IMR-90 (cell line): Measurements from ENCODE around the gene DAGLA. TPM values are rescaled to one million over a fixed set of nuclear protein-coding genes. Genes with fewer than 3 reads are reported as not detected.

ENCODE experiments used
- ATAC-seq: fragments of 200-7000 bp; cut with Tn5 transposase; 2 replicates; pipeline ENCODE4 v1.9.1; 2020; ENCODE audit warnings: low read depth, mild to moderate bottlenecking, moderate library complexity
- BruUV-seq: library from RNA; stranded (reverse); fragments of 400-500 nt; replicated peaks from 2 replicates; lab custom pipeline; 2021; lab: Mats Ljungman, UMichigan
- CTCF ChIA-PET: fragments of 300-600 bp; formaldehyde crosslinking; extraction: SDS; loops from one replicate; lab custom pipeline; 2021; ENCODE audit warnings: antibody characterized with exemption; lab: Yijun Ruan, JAX
- POLR2A ChIA-PET: fragments of 300-600 bp; sonication (Branson Sonifier 250); formaldehyde crosslinking; loops from one replicate; lab custom pipeline; 2022; ENCODE audit warnings: antibody characterized with exemption; ENCODE audit not compliant: unreplicated experiment; lab: Charles Lee
- DNase-seq: peaks from one replicate; pipeline ENCODE4 v3.0.0; 2013
- H2AFZ ChIP-seq: replicated peaks from 2 replicates; pipeline ENCODE3; 2013; ENCODE audit warnings: low read length, mild to moderate bottlenecking; ENCODE audit not compliant: poor library complexity
- H2AK5ac ChIP-seq: 2 replicates; pipeline ENCODE4 v1.6.1; 2013; ENCODE audit warnings: low read depth, low read length, inconsistent platforms
- H2AK9ac ChIP-seq: replicated peaks from 2 replicates; pipeline ENCODE3; 2013; ENCODE audit warnings: mild to moderate bottlenecking, low read depth, low read length, moderate library complexity; ENCODE audit not compliant: poor library complexity
- H2BK120ac ChIP-seq: 2 replicates; pipeline ENCODE4 v1.6.1; 2013; ENCODE audit warnings: low read depth, low read length, inconsistent platforms
- H2BK15ac ChIP-seq: 3 replicates; pipeline ENCODE4 v1.6.1; 2013; ENCODE audit warnings: low read depth, low read length, inconsistent platforms
- H2BK20ac ChIP-seq: 2 replicates; pipeline ENCODE4 v1.6.1; 2013; ENCODE audit warnings: low read depth, mild to moderate bottlenecking, inconsistent platforms, low read length, moderate library complexity
- H2BK5ac ChIP-seq: 2 replicates; pipeline ENCODE4 v1.6.1; 2013; ENCODE audit warnings: mild to moderate bottlenecking, low read depth, low read length, inconsistent platforms; ENCODE audit not compliant: poor library complexity, severe bottlenecking
- H3K14ac ChIP-seq: replicated peaks from 2 replicates; pipeline ENCODE4 v1.6.1; 2013; ENCODE audit warnings: low read depth, low read length, inconsistent platforms
- H3K18ac ChIP-seq: 2 replicates; pipeline ENCODE4 v1.6.1; 2013; ENCODE audit warnings: low read depth, low read length, control low read depth
- H3K23ac ChIP-seq: 2 replicates; pipeline ENCODE4 v1.6.1; 2013; ENCODE audit warnings: low read depth, low read length, inconsistent platforms
- H3K27ac ChIP-seq: 2 replicates; pipeline ENCODE4 v1.5.1; 2013; ENCODE audit warnings: mild to moderate bottlenecking, control low read depth, low read length; ENCODE audit not compliant: insufficient read depth
- H3K27me3 ChIP-seq: 2 replicates; pipeline ENCODE4 v1.6.1; 2013; ENCODE audit warnings: low read length; ENCODE audit not compliant: control insufficient read depth, insufficient read depth
- H3K36me3 ChIP-seq: 2 replicates; pipeline ENCODE4 v1.6.1; 2013; ENCODE audit warnings: low read length, mixed read lengths; ENCODE audit not compliant: control insufficient read depth, insufficient read depth
- H3K4ac ChIP-seq: 2 replicates; pipeline ENCODE4 v1.6.1; 2013; ENCODE audit warnings: low read depth, low read length, inconsistent platforms
- H3K4me1 ChIP-seq: 2 replicates; pipeline ENCODE4 v1.6.1; 2013; ENCODE audit warnings: low read length, mixed read lengths; ENCODE audit not compliant: control insufficient read depth, insufficient read depth
- H3K4me2 ChIP-seq: 2 replicates; pipeline ENCODE4 v1.6.1; 2013; ENCODE audit warnings: low read depth, mild to moderate bottlenecking, control low read depth, low read length, moderate library complexity
- H3K4me3 ChIP-seq: 2 replicates; pipeline ENCODE4 v1.5.1; 2013; ENCODE audit warnings: low read depth, mild to moderate bottlenecking, control low read depth, low read length, moderate library complexity; ENCODE audit not compliant: insufficient read depth
- H3K56ac ChIP-seq: 2 replicates; pipeline ENCODE4 v1.6.1; 2013; ENCODE audit warnings: low read length, inconsistent platforms; ENCODE audit not compliant: insufficient read depth; ENCODE audit errors: extremely low read depth
- H3K79me1 ChIP-seq, 2 experiments: 2 replicates each; pipeline ENCODE4 v1.6.1; 2013; ENCODE audit warnings: low read length in 2 of 2, inconsistent platforms in 1 of 2, low read depth in 1 of 2
- H3K9ac ChIP-seq: 2 replicates; pipeline ENCODE4 v1.6.1; 2013; ENCODE audit warnings: low read depth, low read length, control low read depth
- H3K9me1 ChIP-seq: 2 replicates; pipeline ENCODE4 v1.6.1; 2013; ENCODE audit warnings: low read length, inconsistent platforms; ENCODE audit not compliant: insufficient read depth
- H3K9me3 ChIP-seq: 2 replicates; pipeline ENCODE4 v1.6.1; 2013; ENCODE audit warnings: low read length; ENCODE audit not compliant: control insufficient read depth, insufficient read depth
- H4K20me1 ChIP-seq: 2 replicates; pipeline ENCODE4 v1.6.1; 2013; ENCODE audit warnings: low read length, inconsistent platforms; ENCODE audit not compliant: insufficient read depth
- H4K5ac ChIP-seq: 2 replicates; pipeline ENCODE4 v1.6.1; 2013; ENCODE audit warnings: mild to moderate bottlenecking, low read depth, low read length, control low read depth
- H4K8ac ChIP-seq, 2 experiments: 2 replicates each; pipeline ENCODE4 v1.6.1; 2013; ENCODE audit warnings: low read depth in 2 of 2, low read length in 2 of 2, control low read depth in 1 of 2, inconsistent platforms in 1 of 2
- H4K91ac ChIP-seq: 2 replicates; pipeline ENCODE4 v1.6.1; 2013; ENCODE audit warnings: low read depth, low read length, inconsistent platforms; ENCODE audit not compliant: insufficient read depth
- POLR2A ChIP-seq: IDR thresholded peaks from 2 replicates; pipeline ENCODE4 v1.6.1; 2012; ENCODE audit warnings: mild to moderate bottlenecking, low read depth, low read length
- RFX5 ChIP-seq: IDR thresholded peaks from 2 replicates; pipeline ENCODE4 v1.8.0; 2012; ENCODE audit warnings: low read depth, mild to moderate bottlenecking, low read length, moderate library complexity
- WGBS, 2 experiments: methylation state at CpG; one replicate each; pipeline versions ENCODE4 v1.1.5 to v1.1.7; 2013; ENCODE audit warnings: missing lambda C conversion rate in 2 of 2; ENCODE audit not compliant: insufficient read length in 1 of 2; ENCODE audit errors: extremely low coverage in 2 of 2; 5-methylcytosine and 5-hydroxymethylcytosine counted together
- dilution Hi-C: fragments of 300-500 bp; cut with HindIII; formaldehyde crosslinking; loops from one replicate; pipeline ENCODE4 v1.14.3; 2018; ENCODE audit warnings: low sequenced_read_pairs; ENCODE audit not compliant: unreplicated experiment
- in situ Hi-C: fragments of 300-500 bp; cut with MboI; formaldehyde crosslinking; loops from 3 replicates; pipeline ENCODE4 v1.14.3; 2019; ENCODE audit warnings: low sequenced_read_pairs, inconsistent platforms, mixed read lengths
- intact Hi-C: fragments of 100-400 bp; cut with micrococcal nuclease; formaldehyde crosslinking; loops from 2 replicates; pipeline ENCODE4 v1.10.0; 2022
- polyA plus RNA-seq, 3 experiments: library from polyadenylated mRNA; depleted of rRNA; stranded (reverse); fragments of >200 nt; gene quantifications; 2 replicates each; pipeline ENCODE4 v1.2.3, GENCODE V29; 2012; ENCODE audit warnings: low replicate concordance in 1 of 3
- total RNA-seq: library from RNA; depleted of rRNA; stranded (reverse); fragments of >200 nt; gene quantifications from 2 replicates; pipeline ENCODE4 v1.2.3, GENCODE V29; 2012

Gene DAGLA
- total and polyA plus RNA-seq, 2 of the 4 experiments (the other 2 are of a cell fraction) = 0.90 to 3.8 TPM

DNA sequence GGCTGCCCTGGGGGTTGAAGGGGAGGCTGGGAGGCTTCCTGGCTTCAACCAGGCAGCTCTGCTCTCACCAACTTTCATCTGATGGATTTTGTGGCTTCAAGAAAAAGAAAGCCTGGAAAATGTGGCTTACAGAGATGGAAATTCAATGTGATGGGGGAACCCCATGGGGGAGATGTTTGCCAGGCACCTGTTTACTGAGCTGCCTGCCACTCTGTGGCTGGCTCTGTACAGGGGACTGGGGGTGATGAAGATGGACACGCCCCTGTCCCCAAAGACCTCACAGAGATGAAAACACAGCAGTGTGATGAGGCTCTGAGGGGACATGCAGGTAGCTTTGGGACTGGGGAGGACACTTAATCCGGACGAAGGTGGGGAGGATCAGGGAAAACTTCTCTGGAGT is 102.1 kb downstream of the DAGLA start:
- TF ChIP-seq POLR2A = no peak
- no peak for TF ChIP-seq RFX5
- Histone ChIP-seq H3K56ac (no peak overlapping the region), H3K4me3 (no peak overlapping the region), H4K8ac (no peak overlapping the region), H3K9me1 (no peaks in the 10 kb centered on the region; the same call in 1 of the 2 replicates), H2BK20ac (no peak overlapping the region), H2BK120ac (no peak overlapping the region), H4K91ac (no peak overlapping the region), H2AK9ac (no peak overlapping the region), H3K4me1 (peaks cover 3% of the 10 kb centered on the region; the same call in 1 of the 2 replicates), H2BK15ac (no peak overlapping the region), H3K4ac (no peak overlapping the region), H3K9me3 (no peaks in the 10 kb centered on the region), H3K36me3 (peaks cover 34% of the 10 kb centered on the region), H3K27me3 (no peaks in the 10 kb centered on the region), H3K27ac (no peak overlapping the region), H4K20me1 (peaks cover 5% of the 10 kb centered on the region; the same call in 1 of the 2 replicates), H3K14ac (no peak overlapping the region), H3K9ac (no peak overlapping the region), H4K5ac (no peak overlapping the region), H2BK5ac (no peak overlapping the region), H2AK5ac (no peak overlapping the region), H3K18ac (no peak overlapping the region), H2AFZ (no peak overlapping the region), H3K4me2 (no peak overlapping the region), H3K23ac (no peak overlapping the region), H3K79me1 (no peaks in the 10 kb centered on the region)
- no TSS peak for BruUV-seq
- POLR2A ChIA-PET = no interaction called here
- no peak for DNase-seq
- 80% methylated on average over 1 of the region's 3 CpGs; no CpG with 5 or more reads in 1 of the 2 experiments for WGBS, 2 experiments
- in situ Hi-C loops (no loop called here), dilution Hi-C loops (no loop called here), intact Hi-C loops (no loop called here)
- ATAC-seq = no peak
- CTCF ChIA-PET = interaction anchor here (1.2 kb wide), 1 partner anchor 15 kb away, joined by 5 read pairs; no protein-coding TSS in a partner anchor
